ENCODE measurements around the gene CCDC177. TPM values are rescaled to one million over a fixed set of nuclear protein-coding genes. Genes with fewer than 3 reads are reported as not detected.

The CCDC177 gene
- polyA plus RNA-seq, 3 donors: not detected

- Histone ChIP-seq H3K27ac (ENCODE audit: low read depth in 1 of 2, low read length in 2 of 2) (peak overlapping the region; percentile 86 to 96), H3K4me2 (replicated peaks; ENCODE audit: extremely low read depth, low read length, poor library complexity, severe bottlenecking) (peak overlapping the region; percentile 77), H3K9ac (ENCODE audit: insufficient read depth, low read length, poor library complexity, severe bottlenecking) (peak overlapping the region; percentile 62), H3K36me3 (replicated peaks in 1 of 2; ENCODE audit: control insufficient read depth in 1 of 2, insufficient read depth in 2 of 2, low read length in 2 of 2) (no peaks in the 10 kb centered on the region), H3K79me2 (ENCODE audit: insufficient read depth, low read length) (peaks cover 80% of the 10 kb centered on the region), H4K20me1 (ENCODE audit: insufficient read depth, low read length) (peaks cover 84% of the 10 kb centered on the region), H3K9me3 (replicated peaks in 1 of 2; ENCODE audit: control insufficient read depth in 1 of 2, insufficient read depth in 1 of 2, low read length in 2 of 2) (no peaks in the 10 kb centered on the region), H3K27me3 (ENCODE audit: control insufficient read depth in 2 of 2, insufficient read depth in 2 of 2, low read length in 2 of 2) (no peaks in the 10 kb centered on the region), H3K4me1 (ENCODE audit: control insufficient read depth in 1 of 2, insufficient read depth in 2 of 2, low read length in 2 of 2) (peaks cover 88 to 92% of the 10 kb centered on the region in 2 donors), H2AFZ (ENCODE audit: insufficient read depth, low read depth, low read length, poor library complexity, severe bottlenecking) (no peak overlapping the region), H3K4me3 (replicated peaks in 1 of 3; ENCODE audit: low read depth in 2 of 3, low read length in 3 of 3) (peak overlapping the region; percentile 1 to 91 (median 32))
- peaks cover 89% of the 10 kb centered on the region for H3K4me1 Mint-ChIP-seq
- DNase-seq: peak; percentile 80 to 95 (median 90)
- TF ChIP-seq CTCF (IDR thresholded peaks at IDR 0.05): no peak
- no peaks in the 10 kb centered on the region for H3K9me3 Mint-ChIP-seq
- peak overlapping the region; percentile 92 to 98 for H3K4me3 Mint-ChIP-seq
- 4% methylated on average over 6 of the region's 9 CpGs for WGBS (ENCODE audit: insufficient coverage)
- peak overlapping the region; percentile 98 to 100 (median 100) for H3K27ac Mint-ChIP-seq
- peaks cover 0 to 1% (median 0%) of the 10 kb centered on the region in 3 donors for H3K27me3 Mint-ChIP-seq (ENCODE audit: low read depth in 3 of 3)
- intact Hi-C loops (cut with micrococcal nuclease): loop anchor here in 1 of 2 donors (2.0 to 5.0 kb wide), 2 partner anchors 35 to 87 kb away; no protein-coding TSS in a partner anchor
- H3K36me3 Mint-ChIP-seq: peaks cover 26 to 33% of the 10 kb centered on the region in 2 donors
These were observed 41.1 kb upstream of the CCDC177 start for GRCh38 chr14:69615496-69616407.

- Mint-ChIP-seq H3K9me3 (no peaks in the 10 kb centered on the region), H3K4me1 (peaks cover 89% of the 10 kb centered on the region), H3K36me3 (peaks cover 24 to 31% of the 10 kb centered on the region in 2 donors), H3K27me3 (ENCODE audit: low read depth in 3 of 3) (peaks cover 0 to 1% (median under 1%) of the 10 kb centered on the region in 3 donors), H3K27ac (peak overlapping the region; percentile 98 to 100 (median 100)), H3K4me3 (peak overlapping the region; percentile 92 to 98)
- WGBS (ENCODE audit: insufficient coverage): 30% methylated on average over 2 of the region's 5 CpGs
- peaks cover 84 to 89% of the 10 kb centered on the region in 2 donors for H3K4me1 ChIP-seq (ENCODE audit: control insufficient read depth in 1 of 2, insufficient read depth in 2 of 2, low read length in 2 of 2)
- no peak for TF ChIP-seq CTCF (IDR thresholded peaks at IDR 0.05)
- no peaks in the 10 kb centered on the region for H3K9me3 ChIP-seq (replicated peaks in 1 of 2; ENCODE audit: control insufficient read depth in 1 of 2, insufficient read depth in 1 of 2, low read length in 2 of 2)
- peak overlapping the region; percentile 86 to 96 for H3K27ac ChIP-seq (ENCODE audit: low read depth in 1 of 2, low read length in 2 of 2)
- no peak overlapping the region for H2AFZ ChIP-seq (ENCODE audit: insufficient read depth, low read depth, low read length, poor library complexity, severe bottlenecking)
- H3K4me3 ChIP-seq (replicated peaks in 1 of 3; ENCODE audit: low read depth in 2 of 3, low read length in 3 of 3): peak overlapping the region; percentile 1 to 91 (median 32)
- H4K20me1 ChIP-seq (ENCODE audit: insufficient read depth, low read length): peaks cover 78% of the 10 kb centered on the region
- intact Hi-C loops (cut with micrococcal nuclease): loop anchor here in 1 of 2 donors (2.0 to 5.0 kb wide), 2 partner anchors 36 to 87 kb away; no protein-coding TSS in a partner anchor
- no peaks in the 10 kb centered on the region for H3K36me3 ChIP-seq (replicated peaks in 1 of 2; ENCODE audit: control insufficient read depth in 1 of 2, insufficient read depth in 2 of 2, low read length in 2 of 2)
- peaks cover 74% of the 10 kb centered on the region for H3K79me2 ChIP-seq (ENCODE audit: insufficient read depth, low read length)
- H3K4me2 ChIP-seq (replicated peaks; ENCODE audit: extremely low read depth, low read length, poor library complexity, severe bottlenecking): peak overlapping the region; percentile 77
- DNase-seq: peak in 1 of 3 donors; percentile 15
- H3K9ac ChIP-seq (ENCODE audit: insufficient read depth, low read length, poor library complexity, severe bottlenecking): peak overlapping the region; percentile 62
- H3K27me3 ChIP-seq (ENCODE audit: control insufficient read depth in 2 of 2, insufficient read depth in 2 of 2, low read length in 2 of 2): no peaks in the 10 kb centered on the region
These were observed 40.4 kb upstream of the CCDC177 start for GRCh38 chr14:69615121-69615495.
